SHP77 (cell line): Measurements from ENCODE around the gene EHD3.

Source experiments
- DNase-seq, 2 experiments: peaks; one replicate each; lab custom pipeline; 2025; lab: John Stamatoyannopoulos, UW

EHD3 gene

GRCh38 chr2:31235504-31235902 is 1.6 kb downstream of the EHD3 start:
- DNase-seq, result no peak

- DNase-seq, result no peak
Observed at GRCh38 chr2:31236433-31237205, 2.7 kb downstream of the EHD3 start.

- DNase-seq, result no peak
Observed at GRCh38 chr2:31237348-31238017, 3.5 kb downstream of the EHD3 start.

- no peak for DNase-seq
Observed at GRCh38 chr2:31238126-31238905, 4.4 kb downstream of the EHD3 start.

- DNase-seq, result no peak
Observed at GRCh38 chr2:31238906-31239592, 5.1 kb downstream of the EHD3 start.

- no peak for DNase-seq
Observed at GRCh38 chr2:31239593-31240177, 5.7 kb downstream of the EHD3 start.

GRCh38 chr2:31240381-31241365 is 6.7 kb downstream of the EHD3 start:
- no peak for DNase-seq

- DNase-seq, result no peak
Observed at GRCh38 chr2:31241625-31242270, 7.8 kb downstream of the EHD3 start.

GRCh38 chr2:31243053-31243452 is 9.1 kb downstream of the EHD3 start:
- no peak for DNase-seq

GRCh38 chr2:31244101-31244500 is 10.1 kb downstream of the EHD3 start:
- no peak for DNase-seq

- no peak for DNase-seq
Observed at GRCh38 chr2:31246184-31246852, 12.4 kb downstream of the EHD3 start.

GRCh38 chr2:31247711-31248110 is 13.8 kb downstream of the EHD3 start:
- no peak for DNase-seq

- DNase-seq, result no peak
Observed at GRCh38 chr2:31248139-31248538, 14.2 kb downstream of the EHD3 start.

GRCh38 chr2:31249009-31249690 is 15.2 kb downstream of the EHD3 start:
- DNase-seq, result no peak

- no peak for DNase-seq
Observed at GRCh38 chr2:31251018-31251417, 17.1 kb downstream of the EHD3 start.

- no peak for DNase-seq
Observed at GRCh38 chr2:31251851-31252250, 17.9 kb downstream of the EHD3 start.

- DNase-seq, result no peak
Observed at GRCh38 chr2:31253356-31254131, 19.6 kb downstream of the EHD3 start.
